NCI-H1417 treated with DMSO at 0.1 percent for 48 hours (cell line): ENCODE results near the gene DDX27.

ENCODE experiments used
- DNase-seq: peaks from one replicate; lab custom pipeline; 2025; lab: John Stamatoyannopoulos, UW

The DDX27 gene

GRCh38 chr20:49248879-49249665 lies 29.9 kb downstream of the DDX27 start:
- no peak for DNase-seq

DNA sequence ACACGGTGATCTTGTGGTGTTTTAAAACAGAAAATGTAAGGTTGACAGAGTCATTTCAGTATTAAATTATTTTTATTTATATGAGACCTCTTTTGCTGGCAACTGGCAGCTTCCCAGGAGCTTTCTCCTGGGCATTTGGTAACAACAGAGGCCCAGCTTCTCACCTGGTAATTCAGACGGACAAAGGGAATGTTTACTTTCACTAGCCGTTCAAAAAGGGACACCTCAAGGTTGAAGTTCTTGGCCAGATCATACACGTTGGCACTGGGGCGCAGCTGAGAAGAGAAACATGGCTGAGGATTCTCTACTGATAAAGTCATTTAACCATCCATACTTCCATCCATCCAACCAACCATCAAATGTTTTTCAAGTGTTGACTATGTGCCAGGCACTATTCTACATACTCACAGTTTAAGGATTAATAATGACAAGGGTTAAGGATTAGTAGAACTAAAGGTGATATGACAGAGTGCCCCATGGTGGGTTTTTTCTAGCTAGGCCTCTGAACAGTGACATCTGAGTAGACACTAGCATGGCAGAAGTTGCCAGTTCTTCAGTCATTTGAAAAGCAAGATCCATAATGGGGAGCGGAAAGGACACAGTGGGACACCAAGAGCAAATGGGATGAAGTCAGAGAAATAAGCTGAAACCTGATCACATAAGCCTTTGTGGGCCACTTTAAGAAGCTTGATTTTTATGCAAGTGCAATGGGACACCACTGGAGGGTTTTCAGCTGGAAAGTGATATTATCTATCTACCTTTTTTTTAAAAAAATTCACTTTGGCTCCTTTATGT lies 33.5 kb downstream of the DDX27 start:
- no peak for DNase-seq

- no peak for DNase-seq
Measured at GRCh38 chr20:49256261-49256660, 37.0 kb downstream of the DDX27 start.

DNA sequence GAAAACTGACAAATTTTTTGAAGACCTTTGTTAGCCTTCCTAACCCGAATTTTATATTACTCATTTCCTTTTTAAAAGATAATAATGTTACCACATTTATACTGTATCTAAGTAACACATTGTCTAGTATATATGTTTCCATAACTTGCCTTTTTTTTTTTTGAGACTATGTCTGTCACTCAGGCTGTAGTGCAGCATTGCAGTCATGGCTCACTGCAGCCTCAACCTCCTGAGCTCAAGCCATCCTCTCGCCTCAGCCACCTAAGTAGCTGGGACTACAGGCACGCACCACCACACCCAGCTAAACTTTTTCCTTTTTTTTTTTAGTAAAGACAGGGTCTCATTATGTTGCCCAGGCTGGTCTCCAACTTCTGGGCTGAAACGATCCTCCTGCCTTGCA lies 40.1 kb downstream of the DDX27 start:
- DNase-seq: no peak

DNA sequence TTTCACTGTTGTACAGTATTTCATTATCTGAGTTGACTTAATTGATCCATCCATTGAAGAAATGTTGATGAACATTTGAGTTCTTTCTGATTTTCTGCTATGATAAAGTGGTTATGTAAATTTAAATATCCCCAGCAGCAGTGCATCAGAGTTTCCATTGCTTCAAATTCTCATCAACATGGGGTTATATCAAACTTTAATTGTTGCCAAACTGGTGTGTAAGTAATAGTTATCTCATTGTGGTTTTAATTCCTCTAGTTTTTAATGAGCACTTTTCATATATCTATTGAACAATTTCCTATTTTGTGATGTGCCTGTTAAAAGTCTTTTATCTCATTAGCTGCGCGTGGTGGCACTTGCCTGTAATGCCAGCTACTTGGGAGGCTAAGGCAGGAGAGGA lies 40.6 kb downstream of the DDX27 start:
- DNase-seq: no peak

GRCh38 chr20:49260218-49260617 lies 41.0 kb downstream of the DDX27 start:
- no peak for DNase-seq

DNA sequence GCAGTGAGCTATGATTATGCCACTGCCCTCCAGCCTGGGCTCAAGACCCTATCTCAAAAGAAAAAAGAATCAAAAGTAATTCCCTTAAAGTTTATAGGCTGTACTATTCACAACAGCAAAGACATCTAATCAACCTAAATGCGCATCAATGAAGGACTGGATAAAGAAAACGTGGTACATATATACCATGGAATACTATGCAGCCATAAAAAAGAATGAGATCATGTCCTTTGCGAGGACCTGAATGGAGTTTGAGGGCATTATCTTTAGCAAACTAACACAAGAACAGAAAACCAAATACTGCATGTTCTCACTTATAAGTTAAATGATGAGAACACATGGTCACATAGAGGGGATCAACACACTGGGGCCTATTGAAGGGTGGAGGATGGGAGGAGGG lies 42.0 kb downstream of the DDX27 start:
- no peak for DNase-seq

GRCh38 chr20:49262444-49262843 lies 43.2 kb downstream of the DDX27 start:
- DNase-seq: no peak

- no peak for DNase-seq
Measured at GRCh38 chr20:49267327-49267726, 48.1 kb downstream of the DDX27 start.

- no peak for DNase-seq
Measured at GRCh38 chr20:49268600-49269365, 49.6 kb downstream of the DDX27 start.

GRCh38 chr20:49270177-49270576 lies 51.0 kb downstream of the DDX27 start:
- no peak for DNase-seq

DNA sequence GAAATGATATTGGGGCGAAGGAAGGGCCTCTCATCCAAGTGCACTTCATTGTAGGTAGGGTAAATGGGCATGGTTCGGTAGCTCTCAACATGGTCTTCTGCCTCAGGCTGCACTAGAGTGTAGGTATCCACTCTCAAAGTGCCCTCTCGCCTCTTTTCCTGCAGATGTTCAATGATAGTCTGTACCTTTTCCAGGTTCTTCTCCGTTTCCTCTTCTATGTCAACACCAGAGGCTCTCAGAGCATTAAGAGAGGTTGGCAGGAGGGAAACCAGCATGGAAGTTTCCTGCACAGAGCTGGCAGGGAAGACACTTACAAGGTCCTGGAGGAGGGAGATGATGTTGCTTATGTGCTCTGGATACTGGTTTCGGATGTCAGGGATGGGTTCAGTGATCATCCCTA lies 51.5 kb downstream of the DDX27 start:
- DNase-seq: no peak

- no peak for DNase-seq
Measured at GRCh38 chr20:49272654-49273053, 53.4 kb downstream of the DDX27 start.

GRCh38 chr20:49273696-49274277 lies 54.6 kb downstream of the DDX27 start:
- DNase-seq: no peak

GRCh38 chr20:49275216-49275615 lies 56.0 kb downstream of the DDX27 start:
- DNase-seq: no peak

GRCh38 chr20:49275636-49276035 lies 56.4 kb downstream of the DDX27 start:
- no peak for DNase-seq

GRCh38 chr20:49276161-49276960 lies 57.1 kb downstream of the DDX27 start:
- peak; percentile 40 for DNase-seq

DNA sequence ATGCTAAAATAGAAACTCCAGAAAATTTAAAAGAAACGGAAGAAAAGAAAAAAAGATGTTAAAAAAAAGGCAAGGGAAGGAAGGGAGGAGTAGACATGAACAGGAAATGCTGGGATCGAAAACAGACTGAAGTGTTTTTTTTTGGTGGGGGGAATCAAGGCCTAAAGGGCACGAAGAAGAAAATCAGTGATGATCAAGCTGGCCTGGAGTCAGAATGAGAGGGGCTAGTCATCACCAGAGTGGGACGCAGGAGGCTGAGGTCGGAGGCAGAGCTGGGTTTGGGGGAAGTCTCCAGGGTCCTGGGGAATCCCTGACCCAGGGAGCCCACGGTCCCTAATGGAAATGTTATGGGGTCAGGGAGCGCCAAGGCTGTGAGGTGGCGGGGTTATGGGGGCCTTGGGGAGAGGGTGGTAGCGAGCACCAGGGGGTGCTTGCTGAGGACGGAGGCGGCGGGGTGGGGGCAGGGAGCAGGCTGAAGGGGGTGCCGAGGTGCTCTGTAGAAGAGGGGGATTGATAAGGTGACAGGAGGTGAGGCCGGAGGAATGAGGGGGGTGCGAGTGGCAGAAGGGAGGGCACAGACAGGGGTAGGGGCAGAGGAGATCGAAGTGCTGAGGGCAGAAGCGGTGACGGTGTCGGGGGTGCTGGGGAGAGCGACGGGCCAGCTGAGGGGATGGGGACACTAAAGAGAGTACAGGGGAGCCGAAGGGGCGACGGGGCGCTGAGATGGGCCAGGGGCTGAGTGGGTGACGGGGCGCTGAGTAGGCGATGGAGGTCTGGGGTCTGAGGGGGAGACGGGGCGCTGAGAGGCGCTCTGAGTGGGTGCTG lies 58.0 kb downstream of the DDX27 start:
- no peak for DNase-seq

DNA sequence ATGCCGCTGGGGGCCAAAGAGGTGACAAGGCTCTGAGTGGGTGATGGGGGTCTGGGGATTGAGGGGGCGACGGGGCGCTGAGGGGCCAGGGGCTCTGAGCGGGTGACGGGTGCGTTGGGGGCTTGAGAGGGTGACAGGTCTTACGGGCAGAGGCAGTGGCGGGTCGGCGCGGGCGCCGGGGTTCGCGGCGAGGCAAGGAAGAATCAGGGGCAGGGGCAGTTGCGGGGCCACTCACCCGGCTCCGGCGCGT lies 58.5 kb downstream of the DDX27 start:
- no peak for DNase-seq

DNA sequence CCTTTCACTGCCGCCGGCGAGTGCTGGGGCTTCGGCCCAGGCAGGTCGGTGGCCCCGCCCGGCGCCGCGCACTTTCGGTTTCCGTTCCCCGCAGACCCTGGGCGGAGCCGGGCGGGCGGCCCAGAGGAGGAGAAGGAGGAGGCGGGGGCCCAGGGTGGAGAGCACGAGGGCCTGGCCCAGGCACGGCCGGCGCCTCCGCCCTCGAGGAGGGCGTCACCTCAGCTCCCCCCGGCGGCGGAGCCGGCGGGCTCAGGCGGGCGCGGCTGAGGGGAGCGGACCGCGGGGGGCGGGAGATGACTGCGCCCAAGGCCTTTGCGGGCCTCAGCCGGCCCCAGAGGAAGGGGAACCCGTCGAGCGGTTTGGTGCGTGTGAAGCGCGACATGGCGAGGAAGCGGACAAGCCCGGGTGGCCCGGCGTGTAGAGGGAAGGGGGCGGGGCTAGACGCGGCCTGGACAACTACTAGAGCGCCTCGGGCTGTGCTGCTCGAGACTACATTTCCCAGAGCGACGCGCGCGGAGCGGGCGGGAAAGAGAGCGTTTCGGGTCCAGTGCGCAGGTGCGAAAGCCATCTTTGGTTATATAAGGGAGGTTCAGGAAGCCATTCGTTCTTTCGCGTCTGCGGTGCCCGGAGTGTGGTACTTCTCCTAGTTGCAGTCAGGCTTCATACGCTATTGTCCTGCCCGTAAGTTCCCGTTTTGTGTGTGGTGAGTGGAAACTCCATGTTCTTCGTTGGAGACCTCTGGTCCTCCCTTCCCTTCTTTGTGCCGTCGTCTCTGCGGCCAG lies 59.0 kb downstream of the DDX27 start, which contains the start of gene ZNFX1:
Gene ZNFX1, minus strand, starts transcription at position 22 of the 782 bp plus-strand sequence. CDS start 2,218 bp downstream, outside the sequence.
- DNase-seq: peak; percentile 96
